Parathyroid adenoma (tissue), 2 donors: Measurements from ENCODE around the gene ARHGAP27.

Experiments
- H2AFZ ChIP-seq: fragments of 300-600 bp; sonication (generic); one replicate; pipeline ENCODE4 v1.7.0; 2017; ENCODE audit warnings: antibody characterized with exemption, mild to moderate bottlenecking
- H3K27ac ChIP-seq: fragments of 300-600 bp; sonication (generic); one replicate; pipeline ENCODE4 v1.7.0; 2017
- H3K27me3 ChIP-seq: fragments of 300-600 bp; sonication (generic); one replicate; pipeline ENCODE4 v1.7.0; 2017; ENCODE audit warnings: low read length; ENCODE audit not compliant: control insufficient read depth, insufficient read depth
- H3K36me3 ChIP-seq: fragments of 300-600 bp; sonication (generic); one replicate; pipeline ENCODE4 v1.7.0; 2017; ENCODE audit warnings: low read length; ENCODE audit not compliant: control insufficient read depth, insufficient read depth
- H3K4me1 ChIP-seq: fragments of 300-600 bp; sonication (generic); one replicate; pipeline ENCODE4 v1.7.0; 2017; ENCODE audit warnings: control low read depth
- H3K4me2 ChIP-seq: fragments of 300-600 bp; sonication (generic); one replicate; pipeline ENCODE4 v1.7.0; 2017; ENCODE audit warnings: low read length
- H3K4me3 ChIP-seq: fragments of 300-600 bp; sonication (generic); one replicate; pipeline ENCODE4 v1.7.0; 2017; ENCODE audit warnings: low read depth, low read length
- H3K79me2 ChIP-seq: fragments of 300-600 bp; sonication (generic); one replicate; pipeline ENCODE4 v1.7.0; 2017; ENCODE audit warnings: control low read depth
- H3K9ac ChIP-seq: fragments of 300-600 bp; sonication (generic); one replicate; pipeline ENCODE4 v1.7.0; 2017; ENCODE audit warnings: mild to moderate bottlenecking
- H3K9me3 ChIP-seq: fragments of 300-600 bp; sonication (generic); one replicate; pipeline ENCODE4 v1.7.0; 2017; ENCODE audit warnings: low read length; ENCODE audit not compliant: control insufficient read depth
- CTCF ChIP-seq: fragments of 300-600 bp; sonication (generic); IDR thresholded peaks from one replicate; pipeline ENCODE4 v1.7.0; 2017; ENCODE audit warnings: antibody characterized with exemption, mild to moderate bottlenecking
- donor health status: primary hyperparathyroidism.

ARHGAP27 gene

GRCh38 chr17:45429339-45430005 lies 3.2 kb downstream of the ARHGAP27 start:
- Histone ChIP-seq H3K79me2 (no peaks in the 10 kb centered on the region), H3K4me2 (peak overlapping the region; percentile 41), H3K9ac (no peak overlapping the region), H3K36me3 (no peaks in the 10 kb centered on the region), H3K4me1 (peaks cover 8% of the 10 kb centered on the region), H3K27me3 (no peaks in the 10 kb centered on the region), H3K27ac (no peak overlapping the region), H3K9me3 (no peaks in the 10 kb centered on the region), H2AFZ (no peak overlapping the region), H3K4me3 (no peak overlapping the region)
- TF ChIP-seq CTCF = no peak

GRCh38 chr17:45428931-45429338 lies 3.7 kb downstream of the ARHGAP27 start:
- peak overlapping the region; percentile 41 for H3K4me2 ChIP-seq
- H3K4me3 ChIP-seq = peak overlapping the region; percentile 24
- no peaks in the 10 kb centered on the region for H3K27me3 ChIP-seq
- H3K9me3 ChIP-seq = no peaks in the 10 kb centered on the region
- no peak overlapping the region for H2AFZ ChIP-seq
- no peaks in the 10 kb centered on the region for H3K36me3 ChIP-seq
- H3K4me1 ChIP-seq = peaks cover 10% of the 10 kb centered on the region
- peaks cover 3% of the 10 kb centered on the region for H3K79me2 ChIP-seq
- no peak overlapping the region for H3K9ac ChIP-seq
- no peak overlapping the region for H3K27ac ChIP-seq
- no peak for TF ChIP-seq CTCF

DNA sequence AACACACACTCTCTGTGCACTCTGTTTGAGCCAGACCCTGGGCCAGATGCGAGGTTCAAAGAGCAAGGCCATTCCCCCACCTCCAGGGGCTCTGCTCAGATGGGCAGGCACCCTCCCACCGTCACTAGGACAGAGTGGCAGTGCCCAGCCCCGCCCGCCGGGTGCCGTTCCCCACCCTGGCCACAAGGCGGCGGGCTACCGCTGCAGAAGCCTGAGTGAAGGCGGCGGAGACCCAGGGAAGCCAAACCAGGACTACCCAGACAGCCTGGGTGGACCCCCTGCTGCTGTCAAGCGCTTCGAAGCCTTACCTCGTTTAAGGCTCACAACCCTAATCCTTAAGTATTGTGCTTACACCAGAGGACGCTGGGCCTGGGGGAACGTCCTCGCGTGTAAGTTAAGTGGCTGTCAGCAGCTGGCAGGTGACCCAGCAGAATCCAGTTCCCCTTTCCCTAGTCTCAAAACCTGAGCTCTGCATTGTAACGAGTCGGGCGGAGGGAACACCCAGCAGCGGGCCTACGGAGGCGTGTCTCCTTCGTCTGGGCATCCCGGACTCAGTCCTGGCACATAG lies 4.5 kb downstream of the ARHGAP27 start:
- TF ChIP-seq CTCF = peak; percentile 99
- peak overlapping the region; percentile 9 for H3K27ac ChIP-seq

DNA sequence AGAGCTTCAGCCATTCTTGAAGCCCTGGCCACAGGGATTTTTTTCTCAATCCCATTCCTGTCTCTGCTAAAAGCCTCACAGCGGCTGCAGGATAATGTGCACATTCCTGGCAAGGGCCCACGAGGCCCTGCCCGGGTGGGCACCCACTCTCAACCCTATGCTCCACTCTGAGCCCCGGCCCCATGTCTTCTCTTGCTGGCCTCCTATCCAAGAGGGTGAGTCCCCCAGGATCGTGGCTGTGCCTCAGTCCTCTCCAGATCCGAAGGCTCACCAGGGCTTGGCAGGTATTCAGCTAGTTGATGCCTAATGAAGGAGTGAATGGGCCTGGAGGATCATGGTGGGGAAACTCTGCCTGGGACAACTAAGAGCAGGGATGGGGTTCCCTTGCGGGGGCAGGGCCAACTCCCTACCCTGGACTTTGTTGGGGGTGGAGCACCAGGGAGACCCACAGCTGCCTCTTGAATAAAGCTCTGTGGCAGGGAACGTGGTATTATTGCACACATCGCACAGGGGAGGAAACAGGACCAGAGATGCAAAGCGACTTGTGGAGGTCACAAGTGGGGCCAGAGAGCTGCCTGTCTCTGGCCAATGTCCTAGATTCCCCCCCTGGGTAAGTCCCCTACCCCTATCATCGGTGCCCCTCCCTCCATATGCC lies 5.4 kb downstream of the ARHGAP27 start:
- no peak overlapping the region for H3K9ac ChIP-seq
- peaks cover 10% of the 10 kb centered on the region for H3K4me1 ChIP-seq
- no peak overlapping the region for H3K4me3 ChIP-seq
- H2AFZ ChIP-seq = no peak overlapping the region
- no peaks in the 10 kb centered on the region for H3K9me3 ChIP-seq
- no peaks in the 10 kb centered on the region for H3K27me3 ChIP-seq
- H3K79me2 ChIP-seq = peaks cover 6% of the 10 kb centered on the region
- H3K27ac ChIP-seq = no peak overlapping the region
- no peaks in the 10 kb centered on the region for H3K36me3 ChIP-seq
- H3K4me2 ChIP-seq = no peak overlapping the region
- no peak for TF ChIP-seq CTCF

More for the DNA sequence above, 4.5 kb downstream of the ARHGAP27 start:
- no peaks in the 10 kb centered on the region for H3K36me3 ChIP-seq
- H3K4me2 ChIP-seq = peak overlapping the region; percentile 68
- no peaks in the 10 kb centered on the region for H3K27me3 ChIP-seq
- peaks cover 6% of the 10 kb centered on the region for H3K79me2 ChIP-seq
- H3K9me3 ChIP-seq = no peaks in the 10 kb centered on the region
- peaks cover 10% of the 10 kb centered on the region for H3K4me1 ChIP-seq
- H3K4me3 ChIP-seq = peak overlapping the region; percentile 24
- H2AFZ ChIP-seq = peak overlapping the region; percentile 4
- no peak overlapping the region for H3K9ac ChIP-seq
